Thyroid gland (tissue), 4 donors: ENCODE data around the gene SNX21.

Experiments
- POLR2A ChIP-seq, 2 donors: fragments of 450-650 bp; IDR thresholded peaks; one replicate each; pipeline ENCODE4 v1.6.1; 2017; ENCODE audit warnings: antibody characterized with exemption in 2 of 2, mild to moderate bottlenecking in 2 of 2, moderate library complexity in 1 of 2
- TF ChIP-seq, protein P1 (sequence below), 6 experiments: fragments of 200-600 bp in 3 of 6; fragments of 450-650 bp in 3 of 6; sonication (generic) in 3 of 6; IDR thresholded peaks; one replicate each; pipeline ENCODE4 v1.5.1; 2016 to 2019; ENCODE audit warnings: antibody characterized with exemption in 6 of 6, mild to moderate bottlenecking in 2 of 6, inconsistent platforms in 1 of 6, moderate library complexity in 1 of 6

DNA sequence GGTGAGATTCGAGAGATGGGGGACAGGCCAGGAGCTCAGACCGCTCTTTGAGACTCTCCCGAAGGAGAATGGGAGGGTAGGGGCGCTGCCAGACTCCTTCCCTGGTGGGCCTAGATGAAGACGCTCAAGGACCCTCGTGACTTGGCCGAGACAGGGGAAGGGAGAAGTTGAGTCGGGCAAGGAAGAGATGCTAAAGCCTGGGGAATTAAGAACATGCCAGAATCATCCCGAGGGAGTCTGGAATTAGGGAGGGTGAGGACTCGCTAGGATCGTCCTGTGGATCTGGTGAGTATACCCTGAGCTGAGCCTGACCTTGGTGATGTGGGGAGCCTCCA lies 20.6 kb upstream of the SNX21 start:
- TF ChIP-seq, protein P1, sequence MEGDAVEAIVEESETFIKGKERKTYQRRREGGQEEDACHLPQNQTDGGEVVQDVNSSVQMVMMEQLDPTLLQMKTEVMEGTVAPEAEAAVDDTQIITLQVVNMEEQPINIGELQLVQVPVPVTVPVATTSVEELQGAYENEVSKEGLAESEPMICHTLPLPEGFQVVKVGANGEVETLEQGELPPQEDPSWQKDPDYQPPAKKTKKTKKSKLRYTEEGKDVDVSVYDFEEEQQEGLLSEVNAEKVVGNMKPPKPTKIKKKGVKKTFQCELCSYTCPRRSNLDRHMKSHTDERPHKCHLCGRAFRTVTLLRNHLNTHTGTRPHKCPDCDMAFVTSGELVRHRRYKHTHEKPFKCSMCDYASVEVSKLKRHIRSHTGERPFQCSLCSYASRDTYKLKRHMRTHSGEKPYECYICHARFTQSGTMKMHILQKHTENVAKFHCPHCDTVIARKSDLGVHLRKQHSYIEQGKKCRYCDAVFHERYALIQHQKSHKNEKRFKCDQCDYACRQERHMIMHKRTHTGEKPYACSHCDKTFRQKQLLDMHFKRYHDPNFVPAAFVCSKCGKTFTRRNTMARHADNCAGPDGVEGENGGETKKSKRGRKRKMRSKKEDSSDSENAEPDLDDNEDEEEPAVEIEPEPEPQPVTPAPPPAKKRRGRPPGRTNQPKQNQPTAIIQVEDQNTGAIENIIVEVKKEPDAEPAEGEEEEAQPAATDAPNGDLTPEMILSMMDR (IDR thresholded peaks at IDR 0.05): no peak
- no peak for TF ChIP-seq POLR2A (IDR thresholded peaks at IDR 0.05)
